HepG2 (cell line): Measurements from ENCODE around the gene ENTPD5. TPM values are rescaled to one million over a fixed set of nuclear protein-coding genes. Genes with fewer than 3 reads are reported as not detected.
A peak's percentile ranks its signal among the peaks of the same experiment; 100 is the strongest.

Source experiments
- ATAC-seq: fragments of 200-7000 bp; cut with Tn5 transposase; 3 replicates; pipeline ENCODE4 v1.9.1; 2020; ENCODE audit warnings: mild to moderate bottlenecking, moderate library complexity
- BruUV-seq: library from RNA; stranded (reverse); fragments of 400-500 nt; replicated peaks from 2 replicates; lab custom pipeline; 2021; lab: Mats Ljungman, UMichigan
- CTCF ChIA-PET: fragments of 300-600 bp; formaldehyde crosslinking; extraction: SDS; loops from one replicate; lab custom pipeline; 2021; ENCODE audit warnings: low total read pairs, inconsistent platforms, low intra/inter-chr PET ratio; lab: Yijun Ruan, JAX
- POLR2A ChIA-PET: fragments of 350-600 bp; sonication (Branson Sonifier 250); formaldehyde crosslinking; loops from one replicate; lab custom pipeline; 2020; ENCODE audit warnings: antibody characterized with exemption, inconsistent platforms; lab: Yijun Ruan, JAX
- DNase-seq: peaks from one replicate; pipeline ENCODE4 v3.0.0-alpha.2; 2015; ENCODE audit warnings: low spot score
- FAIRE-seq: peaks from 3 replicates; lab custom pipeline; 2011; peaks lifted over from hg19 to GRCh38; lab: Jason Lieb, UNC
- H2AFZ ChIP-seq: one replicate; pipeline ENCODE4 v1.6.1; 2011; ENCODE audit warnings: low read length, inconsistent platforms
- H3K27ac ChIP-seq: fragments of 300-600 bp; 3 replicates; pipeline ENCODE4 v1.8.0; 2011; ENCODE audit warnings: mixed run types, mild to moderate bottlenecking, mixed read lengths, low read length, inconsistent platforms; ENCODE audit not compliant: insufficient read depth; ENCODE audit errors: extremely low read length
- H3K27me3 ChIP-seq, 2 experiments: fragments of 200-600 bp in 1 of 2; 2 replicates in 1 of 2; 3 replicates in 1 of 2; pipeline versions ENCODE4 v1.6.0 to v1.8.0; 2011; ENCODE audit warnings: low read length in 2 of 2, mild to moderate bottlenecking in 2 of 2, moderate library complexity in 2 of 2, inconsistent platforms in 1 of 2; ENCODE audit not compliant: insufficient read depth in 2 of 2, control insufficient read depth in 1 of 2
- H3K36me3 ChIP-seq, 2 experiments: fragments of 200-600 bp in 1 of 2; replicated peaks in 1 of 2; 2 replicates in 1 of 2; 3 replicates in 1 of 2; pipeline versions ENCODE4 v1.5.1 to v1.8.0; 2011; ENCODE audit warnings: low read length in 2 of 2, inconsistent platforms in 1 of 2; ENCODE audit not compliant: insufficient read depth in 2 of 2, control insufficient read depth in 1 of 2
- H3K4me1 ChIP-seq: 2 replicates; pipeline ENCODE4 v1.5.1; 2012; ENCODE audit warnings: low read length, inconsistent platforms; ENCODE audit not compliant: insufficient read depth
- H3K4me2 ChIP-seq: 2 replicates; pipeline ENCODE4 v1.6.0; 2011; ENCODE audit warnings: low read depth, low read length, inconsistent platforms
- H3K4me3 ChIP-seq, 3 experiments: fragments of 200-600 bp in 1 of 3; sonication (generic), shearing (Covaris generic) in 1 of 3; replicated peaks in 1 of 3; 2 replicates each; pipeline ENCODE4 v1.5.1; 2011 to 2016; ENCODE audit warnings: low read length in 3 of 3, inconsistent platforms in 2 of 3, low read depth in 2 of 3, mild to moderate bottlenecking in 2 of 3, control low read depth in 1 of 3, mixed read lengths in 1 of 3; ENCODE audit not compliant: insufficient read depth in 1 of 3
- H3K79me2 ChIP-seq: one replicate; pipeline ENCODE4 v1.6.1; 2011; ENCODE audit warnings: low read length, inconsistent platforms; ENCODE audit not compliant: insufficient read depth
- H3K9ac ChIP-seq: 2 replicates; pipeline ENCODE4 v1.6.0; 2011; ENCODE audit warnings: mild to moderate bottlenecking, low read depth, low read length, inconsistent platforms; ENCODE audit not compliant: insufficient read depth
- H3K9me3 ChIP-seq: 2 replicates; pipeline ENCODE4 v1.5.1; 2012; ENCODE audit warnings: mild to moderate bottlenecking, low read length
- H4K20me1 ChIP-seq: 2 replicates; pipeline ENCODE4 v1.6.0; 2011; ENCODE audit warnings: inconsistent platforms, mild to moderate bottlenecking, low read length, moderate library complexity; ENCODE audit not compliant: insufficient read depth
- ATF1 ChIP-seq: IDR thresholded peaks from 2 replicates; pipeline ENCODE4 v1.6.1; 2016; ENCODE audit warnings: mild to moderate bottlenecking, control low read depth
- BORCS8-MEF2B ChIP-seq: sonication (generic); formaldehyde crosslinking; IDR thresholded peaks from 2 replicates; pipeline ENCODE4 v1.8.0; 2022; ENCODE audit warnings: mild to moderate bottlenecking, missing genetic modification reagents
- CEBPG ChIP-seq: IDR thresholded peaks from 2 replicates; pipeline ENCODE4 v1.6.1; 2016
- ELF3 ChIP-seq: IDR thresholded peaks from 2 replicates; pipeline ENCODE4 v1.6.1; 2016; ENCODE audit warnings: missing genetic modification reagents, missing compliant biosample characterization
- HNRNPLL ChIP-seq: fragments of 200-400 bp; formaldehyde crosslinking; IDR thresholded peaks from 2 replicates; pipeline ENCODE4 v1.6.1; 2017; ENCODE audit warnings: mild to moderate bottlenecking, low read depth, low read length; ENCODE audit not compliant: poor library complexity, severe bottlenecking
- NCOR1 ChIP-seq: fragments of 200-600 bp; sonication (generic); IDR thresholded peaks from 2 replicates; pipeline ENCODE4 v1.7.0; 2017; ENCODE audit warnings: antibody characterized with exemption, low read length, borderline replicate concordance
- PRDM15 ChIP-seq: sonication (generic); formaldehyde crosslinking; IDR thresholded peaks from 2 replicates; pipeline ENCODE4 v1.4.0; 2020; ENCODE audit warnings: missing genetic modification reagents
- REL ChIP-seq: sonication (generic); formaldehyde crosslinking; conservative IDR thresholded peaks from 2 replicates; pipeline ENCODE4 v1.8.0; 2022; ENCODE audit warnings: mild to moderate bottlenecking, missing genetic modification reagents, moderate library complexity
- SP5 ChIP-seq: IDR thresholded peaks from 2 replicates; pipeline ENCODE4 v1.6.1; 2016; ENCODE audit warnings: low read depth, borderline replicate concordance
- ZSCAN22 ChIP-seq: sonication (generic); formaldehyde crosslinking; IDR thresholded peaks from 2 replicates; pipeline ENCODE4 v1.4.0; 2020; ENCODE audit warnings: mild to moderate bottlenecking, missing genetic modification reagents
- WGBS: methylation state at CpG from one replicate; pipeline ENCODE4 v1.1.6; 2017; ENCODE audit warnings: low lambda C conversion rate; 5-methylcytosine and 5-hydroxymethylcytosine counted together
- in situ Hi-C: cut with HindIII; loops from 2 replicates; pipeline ENCODE4 v1.10.0; 2017; ENCODE audit warnings: low pct_unique_long_range_greater_than_20kb; ENCODE audit not compliant: extremely low pct_ligation_motif_present
- intact Hi-C: fragments of 100-400 bp; cut with micrococcal nuclease; formaldehyde crosslinking; loops from one replicate; pipeline ENCODE4 v1.10.0; 2022; ENCODE audit not compliant: unreplicated experiment
- polyA plus RNA-seq, 8 experiments: library from polyadenylated mRNA; depleted of rRNA in 3 of 8; stranded (reverse) in 7 of 8; unstranded in 1 of 8; fragments of >200 nt; fragmentation: Illumina TruSeq in 4 of 8; extraction: Trizol in 4 of 8; gene quantifications; 2 replicates each; pipeline versions ENCODE4 v1.2.1 to v1.2.3, GENCODE V29; 2011 to 2016; ENCODE audit warnings: low read depth in 4 of 8, missing spikeins in 1 of 8, mixed read lengths in 1 of 8; ENCODE audit not compliant: insufficient read depth in 1 of 8
- total RNA-seq, 5 experiments: library from RNA; depleted of rRNA; stranded (reverse); fragments of >200 nt; fragmentation: Illumina TruSeq; extraction: Trizol; gene quantifications; 2 replicates each; pipeline ENCODE4 v1.2.3, GENCODE V29; 2016; ENCODE audit warnings: low read depth in 1 of 5
- TF ChIP-seq, protein P1 (sequence below): sonication (generic); formaldehyde crosslinking; IDR thresholded peaks from 2 replicates; pipeline ENCODE4 v1.4.0; 2020; ENCODE audit warnings: missing genetic modification reagents
- TF ChIP-seq, protein P2 (sequence below): IDR thresholded peaks from 2 replicates; pipeline ENCODE4 v1.6.1; 2016; ENCODE audit warnings: low read depth, missing genetic modification reagents, missing compliant biosample characterization
- TF ChIP-seq, protein P3 (sequence below): sonication (generic); formaldehyde crosslinking; IDR thresholded peaks from 2 replicates; pipeline ENCODE4 v1.4.0; 2020; ENCODE audit warnings: mild to moderate bottlenecking, missing genetic modification reagents, borderline replicate concordance

The ENTPD5 gene
- total and polyA plus RNA-seq, 2 of the 13 experiments (the other 11 are each of a cell fraction or from before 2014, with no cell fraction given): 33.8 to 43.3 TPM

DNA sequence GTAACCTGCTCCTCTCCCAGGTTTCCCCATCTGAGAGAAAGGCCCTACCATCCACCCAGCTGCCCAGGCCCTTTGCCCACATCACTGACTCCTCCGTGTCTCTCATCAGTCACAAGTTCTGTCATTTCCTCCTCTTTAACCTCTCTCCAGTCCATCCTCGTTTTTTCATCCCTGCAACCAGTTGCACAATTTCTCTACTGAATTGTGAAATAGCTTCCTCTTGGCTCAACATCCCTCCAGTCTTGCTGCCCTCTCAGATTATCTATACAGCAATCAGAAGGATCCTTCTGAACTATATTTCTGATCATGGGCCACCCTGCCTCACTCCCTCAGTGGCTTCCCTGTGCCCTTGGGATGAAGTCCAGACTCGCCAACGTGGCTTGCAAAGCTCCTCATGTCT, 76.0 kb downstream of the ENTPD5 start:
- Histone ChIP-seq H4K20me1 (no peaks in the 10 kb centered on the region), H3K79me2 (no peaks in the 10 kb centered on the region), H3K4me1 (peaks cover 13% of the 10 kb centered on the region), H3K36me3 (peaks cover 4 to 16% of the 10 kb centered on the region in 2 experiments; a peak in 4 of 5 replicates), H3K9me3 (no peaks in the 10 kb centered on the region), H2AFZ (no peak overlapping the region), H3K9ac (no peak overlapping the region), H3K4me3 (no peak overlapping the region), H3K4me2 (no peak overlapping the region), H3K27me3 (no peaks in the 10 kb centered on the region), H3K27ac (no peak overlapping the region)
- ChIA-PET POLR2A (interaction anchor here (1.3 kb wide), 1 partner anchor 75 kb away, joined by 4 read pairs; no protein-coding TSS in a partner anchor), CTCF (no interaction called here)
- no TSS peak for BruUV-seq
- peak; percentile 32 for DNase-seq
- WGBS: 48% methylated on average over 4 of the region's 4 CpGs
- intact Hi-C loops (no loop called here), in situ Hi-C loops (no loop called here)
- ATAC-seq: peak; percentile 21; the same call in 1 of the 3 replicates
- no peak for FAIRE-seq
- TF ChIP-seq ZSCAN22 (CRISPR knock-in tag): no peak
- TF ChIP-seq REL (CRISPR knock-in tag): no peak
- TF ChIP-seq, protein P1, sequence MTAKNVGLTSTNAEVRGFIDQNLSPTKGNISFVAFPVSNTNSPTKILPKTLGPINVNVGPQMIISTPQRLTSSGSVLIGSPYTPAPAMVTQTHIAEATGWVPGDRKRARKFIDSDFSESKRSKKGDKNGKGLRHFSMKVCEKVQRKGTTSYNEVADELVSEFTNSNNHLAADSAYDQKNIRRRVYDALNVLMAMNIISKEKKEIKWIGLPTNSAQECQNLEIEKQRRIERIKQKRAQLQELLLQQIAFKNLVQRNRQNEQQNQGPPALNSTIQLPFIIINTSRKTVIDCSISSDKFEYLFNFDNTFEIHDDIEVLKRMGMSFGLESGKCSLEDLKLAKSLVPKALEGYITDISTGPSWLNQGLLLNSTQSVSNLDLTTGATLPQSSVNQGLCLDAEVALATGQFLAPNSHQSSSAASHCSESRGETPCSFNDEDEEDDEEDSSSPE (CRISPR knock-in tag): no peak
- no peak for TF ChIP-seq NCOR1
- TF ChIP-seq, protein P2, sequence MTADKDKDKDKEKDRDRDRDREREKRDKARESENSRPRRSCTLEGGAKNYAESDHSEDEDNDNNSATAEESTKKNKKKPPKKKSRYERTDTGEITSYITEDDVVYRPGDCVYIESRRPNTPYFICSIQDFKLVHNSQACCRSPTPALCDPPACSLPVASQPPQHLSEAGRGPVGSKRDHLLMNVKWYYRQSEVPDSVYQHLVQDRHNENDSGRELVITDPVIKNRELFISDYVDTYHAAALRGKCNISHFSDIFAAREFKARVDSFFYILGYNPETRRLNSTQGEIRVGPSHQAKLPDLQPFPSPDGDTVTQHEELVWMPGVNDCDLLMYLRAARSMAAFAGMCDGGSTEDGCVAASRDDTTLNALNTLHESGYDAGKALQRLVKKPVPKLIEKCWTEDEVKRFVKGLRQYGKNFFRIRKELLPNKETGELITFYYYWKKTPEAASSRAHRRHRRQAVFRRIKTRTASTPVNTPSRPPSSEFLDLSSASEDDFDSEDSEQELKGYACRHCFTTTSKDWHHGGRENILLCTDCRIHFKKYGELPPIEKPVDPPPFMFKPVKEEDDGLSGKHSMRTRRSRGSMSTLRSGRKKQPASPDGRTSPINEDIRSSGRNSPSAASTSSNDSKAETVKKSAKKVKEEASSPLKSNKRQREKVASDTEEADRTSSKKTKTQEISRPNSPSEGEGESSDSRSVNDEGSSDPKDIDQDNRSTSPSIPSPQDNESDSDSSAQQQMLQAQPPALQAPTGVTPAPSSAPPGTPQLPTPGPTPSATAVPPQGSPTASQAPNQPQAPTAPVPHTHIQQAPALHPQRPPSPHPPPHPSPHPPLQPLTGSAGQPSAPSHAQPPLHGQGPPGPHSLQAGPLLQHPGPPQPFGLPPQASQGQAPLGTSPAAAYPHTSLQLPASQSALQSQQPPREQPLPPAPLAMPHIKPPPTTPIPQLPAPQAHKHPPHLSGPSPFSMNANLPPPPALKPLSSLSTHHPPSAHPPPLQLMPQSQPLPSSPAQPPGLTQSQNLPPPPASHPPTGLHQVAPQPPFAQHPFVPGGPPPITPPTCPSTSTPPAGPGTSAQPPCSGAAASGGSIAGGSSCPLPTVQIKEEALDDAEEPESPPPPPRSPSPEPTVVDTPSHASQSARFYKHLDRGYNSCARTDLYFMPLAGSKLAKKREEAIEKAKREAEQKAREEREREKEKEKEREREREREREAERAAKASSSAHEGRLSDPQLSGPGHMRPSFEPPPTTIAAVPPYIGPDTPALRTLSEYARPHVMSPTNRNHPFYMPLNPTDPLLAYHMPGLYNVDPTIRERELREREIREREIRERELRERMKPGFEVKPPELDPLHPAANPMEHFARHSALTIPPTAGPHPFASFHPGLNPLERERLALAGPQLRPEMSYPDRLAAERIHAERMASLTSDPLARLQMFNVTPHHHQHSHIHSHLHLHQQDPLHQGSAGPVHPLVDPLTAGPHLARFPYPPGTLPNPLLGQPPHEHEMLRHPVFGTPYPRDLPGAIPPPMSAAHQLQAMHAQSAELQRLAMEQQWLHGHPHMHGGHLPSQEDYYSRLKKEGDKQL (CRISPR knock-in tag): no peak
- TF ChIP-seq SP5 (CRISPR knock-in tag): no peak
- no peak for TF ChIP-seq BORCS8-MEF2B
- TF ChIP-seq CEBPG (CRISPR knock-in tag): peak; percentile 100
- no peak for TF ChIP-seq ATF1 (CRISPR knock-in tag)
- TF ChIP-seq, protein P3, sequence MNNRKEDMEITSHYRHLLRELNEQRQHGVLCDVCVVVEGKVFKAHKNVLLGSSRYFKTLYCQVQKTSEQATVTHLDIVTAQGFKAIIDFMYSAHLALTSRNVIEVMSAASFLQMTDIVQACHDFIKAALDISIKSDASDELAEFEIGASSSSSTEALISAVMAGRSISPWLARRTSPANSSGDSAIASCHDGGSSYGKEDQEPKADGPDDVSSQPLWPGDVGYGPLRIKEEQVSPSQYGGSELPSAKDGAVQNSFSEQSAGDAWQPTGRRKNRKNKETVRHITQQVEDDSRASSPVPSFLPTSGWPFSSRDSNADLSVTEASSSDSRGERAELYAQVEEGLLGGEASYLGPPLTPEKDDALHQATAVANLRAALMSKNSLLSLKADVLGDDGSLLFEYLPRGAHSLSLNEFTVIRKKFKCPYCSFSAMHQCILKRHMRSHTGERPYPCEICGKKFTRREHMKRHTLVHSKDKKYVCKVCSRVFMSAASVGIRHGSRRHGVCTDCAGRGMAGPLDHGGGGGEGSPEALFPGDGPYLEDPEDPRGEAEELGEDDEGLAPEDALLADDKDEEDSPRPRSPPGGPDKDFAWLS (CRISPR knock-in tag): no peak
- TF ChIP-seq PRDM15 (CRISPR knock-in tag): no peak
- no peak for TF ChIP-seq HNRNPLL
- TF ChIP-seq ELF3 (CRISPR knock-in tag): peak; percentile 49; the same call in 1 of the 2 replicates
